Measurements from ENCODE around the gene NVL.

Gene NVL

GRCh38 chr1:224276771-224277487 lies 53.0 kb downstream of the NVL start:
- no peak for DNase-seq (ENCODE audit: low spot score)

GRCh38 chr1:224274970-224275626 lies 54.9 kb downstream of the NVL start:
- no peak for DNase-seq (ENCODE audit: low spot score)

- no peak for DNase-seq (ENCODE audit: low spot score)
Measured at GRCh38 chr1:224273641-224274040, 56.3 kb downstream of the NVL start.

- no peak for DNase-seq (ENCODE audit: low spot score)
Measured at GRCh38 chr1:224271106-224271505, 58.9 kb downstream of the NVL start.

GRCh38 chr1:224267925-224268324 lies 62.0 kb downstream of the NVL start:
- no peak for DNase-seq (ENCODE audit: low spot score)

GRCh38 chr1:224266915-224267856 lies 62.8 kb downstream of the NVL start:
- DNase-seq (ENCODE audit: low spot score), result no peak

GRCh38 chr1:224266105-224266914 lies 63.7 kb downstream of the NVL start:
- no peak for DNase-seq (ENCODE audit: low spot score)

- no peak for DNase-seq (ENCODE audit: low spot score)
Measured at GRCh38 chr1:224264321-224264720, 65.7 kb downstream of the NVL start.

- no peak for DNase-seq (ENCODE audit: low spot score)
Measured at GRCh38 chr1:224262373-224263054, 67.5 kb downstream of the NVL start.

GRCh38 chr1:224259986-224260385 lies 70.0 kb downstream of the NVL start:
- no peak for DNase-seq (ENCODE audit: low spot score)

- no peak for DNase-seq (ENCODE audit: low spot score)
Measured at GRCh38 chr1:224258351-224258750, 71.6 kb downstream of the NVL start.

- no peak for DNase-seq (ENCODE audit: low spot score)
Measured at GRCh38 chr1:224256640-224257039, 73.3 kb downstream of the NVL start.

GRCh38 chr1:224253721-224254120 lies 76.3 kb downstream of the NVL start:
- DNase-seq (ENCODE audit: low spot score), result no peak

- no peak for DNase-seq (ENCODE audit: low spot score)
Measured at GRCh38 chr1:224252479-224252878, 77.5 kb downstream of the NVL start.

GRCh38 chr1:224251741-224252146 lies 78.2 kb downstream of the NVL start:
- DNase-seq (ENCODE audit: low spot score), result no peak

- peak; percentile 10 for DNase-seq (ENCODE audit: low spot score)
Measured at GRCh38 chr1:224245188-224245587, 84.8 kb downstream of the NVL start.

GRCh38 chr1:224238756-224239155 lies 91.2 kb downstream of the NVL start:
- DNase-seq (ENCODE audit: low spot score), result no peak

- no peak for DNase-seq (ENCODE audit: low spot score)
Measured at GRCh38 chr1:224238212-224238611, 91.8 kb downstream of the NVL start.

GRCh38 chr1:224237119-224237881 lies 92.7 kb downstream of the NVL start:
- no peak for DNase-seq (ENCODE audit: low spot score)

- no peak for DNase-seq (ENCODE audit: low spot score)
Measured at GRCh38 chr1:224235813-224236493, 94.0 kb downstream of the NVL start.
